CD4-positive, alpha-beta memory T cell (primary cell): ENCODE measurements around the gene UQCRHL. TPM values are rescaled to one million over a fixed set of nuclear protein-coding genes. Genes with fewer than 3 reads are reported as not detected.

Source experiments
- CTCF ChIA-PET: fragments of 350-600 bp; sonication (Branson Sonifier 250); formaldehyde crosslinking; loops from one replicate; lab custom pipeline; 2021; ENCODE audit warnings: inconsistent platforms; ENCODE audit not compliant: partially characterized antibody; lab: Charles Lee
- POLR2A ChIA-PET: fragments of 350-600 bp; sonication (Branson Sonifier 250); formaldehyde crosslinking; loops from one replicate; lab custom pipeline; 2021; ENCODE audit not compliant: partially characterized antibody; lab: Charles Lee
- DNase-seq, 5 donors: peaks; one replicate each; pipeline versions ENCODE4 v3.0.0 to v3.0.0-alpha.2; 2020 to 2022; ENCODE audit warnings: mixed read lengths in 1 of 5
- H3K27ac ChIP-seq: one replicate; pipeline ENCODE4 v1.7.0; 2013; ENCODE audit warnings: low read depth, low read length
- H3K27me3 ChIP-seq: 2 replicates; pipeline ENCODE4 v1.7.0; 2013; ENCODE audit warnings: mild to moderate bottlenecking, low read length, moderate library complexity; ENCODE audit not compliant: insufficient read depth
- H3K36me3 ChIP-seq: 2 replicates; pipeline ENCODE4 v1.7.0; 2013; ENCODE audit warnings: mild to moderate bottlenecking, low read length, moderate library complexity; ENCODE audit not compliant: insufficient read depth
- H3K4me1 ChIP-seq: 2 replicates; pipeline ENCODE4 v1.7.0; 2013; ENCODE audit warnings: mild to moderate bottlenecking, low read length, moderate library complexity; ENCODE audit not compliant: insufficient read depth
- H3K4me3 ChIP-seq, 2 donors: one replicate each; pipeline ENCODE4 v1.7.0; 2013; ENCODE audit warnings: low read length in 2 of 2, mild to moderate bottlenecking in 1 of 2
- H3K9me3 ChIP-seq, 2 donors: one replicate each; pipeline ENCODE4 v1.7.0; 2013; ENCODE audit warnings: low read length in 2 of 2, control low read depth in 1 of 2; ENCODE audit not compliant: control insufficient read depth in 1 of 2
- H3K27ac Mint-ChIP-seq, 7 donors: one replicate each; pipeline ENCODE4 v1.8.0; 2020 to 2021; ENCODE audit warnings: mixed read lengths in 7 of 7, mild to moderate bottlenecking in 6 of 7, inconsistent platforms in 3 of 7, moderate library complexity in 3 of 7
- H3K27me3 Mint-ChIP-seq, 2 donors: one replicate each; pipeline ENCODE4 v1.8.0; 2020 to 2021; ENCODE audit warnings: mixed read lengths in 2 of 2
- H3K36me3 Mint-ChIP-seq, 2 donors: one replicate each; pipeline ENCODE4 v1.8.0; 2020 to 2021; ENCODE audit warnings: mixed read lengths in 2 of 2, inconsistent platforms in 1 of 2, mild to moderate bottlenecking in 1 of 2
- H3K4me1 Mint-ChIP-seq, 4 donors: one replicate each; pipeline ENCODE4 v1.8.0; 2020 to 2021; ENCODE audit warnings: mixed read lengths in 4 of 4, mild to moderate bottlenecking in 1 of 4
- H3K4me3 Mint-ChIP-seq, 8 donors: one replicate each; pipeline ENCODE4 v1.8.0; 2020 to 2021; ENCODE audit warnings: mixed read lengths in 8 of 8, mild to moderate bottlenecking in 7 of 8, moderate library complexity in 6 of 8, inconsistent platforms in 3 of 8
- H3K9me3 Mint-ChIP-seq, 8 donors: one replicate each; pipeline ENCODE4 v1.8.0; 2020 to 2021; ENCODE audit warnings: mixed read lengths in 8 of 8, mild to moderate bottlenecking in 5 of 8, inconsistent platforms in 3 of 8, moderate library complexity in 1 of 8
- intact Hi-C: fragments of 100-400 bp; cut with micrococcal nuclease; formaldehyde crosslinking; loops from one replicate; pipeline ENCODE4 v1.15.1; 2023
- polyA plus RNA-seq, 2 donors: library from polyadenylated mRNA; unstranded; fragments of 300-500 nt; fragmentation: Illumina TruSeq; gene quantifications; one replicate each; pipeline ENCODE4 v1.2.3, GENCODE V29; 2021
- total RNA-seq, 2 experiments: library from RNA; stranded (reverse); gene quantifications; one replicate each; pipeline ENCODE4 v1.2.3, GENCODE V29; 2021

UQCRHL gene
- total and polyA plus RNA-seq, 4 experiments from 2014 or later: 0.26 to 1.7 (median 1.1) TPM

GRCh38 chr1:15777909-15778707 is 29.3 kb downstream of the UQCRHL start:
- ChIA-PET POLR2A (no interaction called here), CTCF (interaction anchor here (0.8 kb wide), 1 partner anchor 14 kb away, joined by 4 read pairs; no protein-coding TSS in a partner anchor)
- Histone ChIP-seq H3K36me3 (no peaks in the 10 kb centered on the region), H3K9me3 (no peaks in the 10 kb centered on the region), H3K27ac (no peak overlapping the region), H3K4me1 (no peaks in the 10 kb centered on the region), H3K27me3 (no peaks in the 10 kb centered on the region), H3K4me3 (no peak overlapping the region)
- Mint-ChIP-seq H3K36me3 (no peaks in the 10 kb centered on the region), H3K27me3 (no peaks in the 10 kb centered on the region), H3K4me3 (no peak overlapping the region), H3K4me1 (no peaks in the 10 kb centered on the region), H3K9me3 (no peaks in the 10 kb centered on the region), H3K27ac (no peak overlapping the region)
- DNase-seq: no peak
- intact Hi-C loops: no loop called here

DNA sequence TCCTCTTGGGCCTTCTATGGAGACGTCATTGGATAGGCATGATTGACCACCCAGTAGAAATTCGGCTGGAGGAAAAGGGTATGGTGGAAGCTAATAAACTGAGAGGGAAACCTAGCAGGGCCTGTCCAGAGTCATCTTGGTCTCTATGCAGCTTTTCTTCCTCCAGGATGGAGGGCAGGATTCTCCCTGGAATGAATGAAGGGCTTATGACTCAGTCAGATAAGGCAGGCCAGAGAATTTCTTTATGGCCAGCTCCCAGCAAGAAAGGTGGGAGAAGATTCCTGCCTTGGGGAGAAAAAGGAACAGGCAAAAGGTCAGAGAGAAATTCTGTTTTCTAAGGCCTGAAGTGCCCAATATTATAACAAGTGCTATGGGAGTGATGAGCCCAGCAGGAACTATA is 31.7 kb downstream of the UQCRHL start:
- no peaks in the 10 kb centered on the region for H3K4me1 Mint-ChIP-seq
- no peak overlapping the region for H3K27ac Mint-ChIP-seq
- Histone ChIP-seq H3K4me3 (no peak overlapping the region), H3K27me3 (no peaks in the 10 kb centered on the region), H3K36me3 (no peaks in the 10 kb centered on the region), H3K27ac (no peak overlapping the region), H3K9me3 (no peaks in the 10 kb centered on the region), H3K4me1 (no peaks in the 10 kb centered on the region)
- peaks cover 8 to 9% of the 10 kb centered on the region in 2 donors for H3K27me3 Mint-ChIP-seq
- H3K9me3 Mint-ChIP-seq: no peaks in the 10 kb centered on the region
- H3K36me3 Mint-ChIP-seq: no peaks in the 10 kb centered on the region
- H3K4me3 Mint-ChIP-seq: no peak overlapping the region
- POLR2A ChIA-PET: no interaction called here
- no peak for DNase-seq
- CTCF ChIA-PET: no interaction called here
- intact Hi-C loops: no loop called here

GRCh38 chr1:15771836-15772515 is 35.5 kb downstream of the UQCRHL start:
- Mint-ChIP-seq H3K36me3 (no peaks in the 10 kb centered on the region), H3K27me3 (peaks cover 8 to 11% of the 10 kb centered on the region in 2 donors), H3K27ac (peak overlapping the region in 1 of 7 donors; percentile 10), H3K4me3 (peak overlapping the region in 1 of 8 donors; percentile 26), H3K9me3 (no peaks in the 10 kb centered on the region), H3K4me1 (no peaks in the 10 kb centered on the region)
- CTCF ChIA-PET: interaction anchor here (1.1 kb wide), 1 partner anchor 19 kb away, joined by 3 read pairs; no protein-coding TSS in a partner anchor
- POLR2A ChIA-PET: no interaction called here
- H3K36me3 ChIP-seq: no peaks in the 10 kb centered on the region
- no peaks in the 10 kb centered on the region for H3K4me1 ChIP-seq
- H3K9me3 ChIP-seq: no peaks in the 10 kb centered on the region
- no peak overlapping the region for H3K27ac ChIP-seq
- H3K27me3 ChIP-seq: no peaks in the 10 kb centered on the region
- DNase-seq: no peak
- H3K4me3 ChIP-seq: no peak overlapping the region
- intact Hi-C loops: no loop called here

DNA sequence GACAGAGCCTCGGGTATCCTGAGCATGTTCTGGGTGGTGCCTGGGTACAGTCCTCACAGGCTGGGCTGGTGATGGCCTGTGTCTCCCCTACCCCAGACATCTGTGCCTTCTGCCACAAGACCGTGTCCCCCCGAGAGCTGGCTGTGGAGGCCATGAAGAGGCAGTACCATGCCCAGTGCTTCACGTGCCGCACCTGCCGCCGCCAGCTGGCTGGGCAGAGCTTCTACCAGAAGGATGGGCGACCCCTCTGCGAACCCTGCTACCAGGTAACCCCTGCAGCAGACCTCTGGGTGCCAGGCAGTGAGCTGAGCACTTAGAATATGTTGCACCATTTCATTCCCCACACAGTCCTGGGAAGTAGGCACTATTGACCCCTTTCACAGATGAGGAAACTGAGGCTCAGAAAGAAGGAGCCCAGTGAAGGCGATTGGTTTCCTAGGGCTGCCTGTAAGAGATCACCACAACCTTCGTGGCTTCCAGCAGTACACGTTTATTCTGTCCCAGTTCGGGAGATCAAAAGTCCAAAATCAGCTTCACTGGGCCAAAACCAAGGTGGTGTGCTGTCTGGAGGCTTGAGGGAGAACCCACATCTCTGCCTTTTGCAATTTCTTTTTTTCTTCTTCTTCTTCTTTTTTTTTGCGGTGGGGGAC is 37.0 kb downstream of the UQCRHL start:
- intact Hi-C loops: no loop called here
- no peak for DNase-seq
- Histone ChIP-seq H3K9me3 (no peaks in the 10 kb centered on the region), H3K27me3 (no peaks in the 10 kb centered on the region), H3K36me3 (no peaks in the 10 kb centered on the region), H3K4me3 (no peak overlapping the region), H3K4me1 (no peaks in the 10 kb centered on the region), H3K27ac (no peak overlapping the region)
- no peak overlapping the region for H3K4me3 Mint-ChIP-seq
- peaks cover 8 to 11% of the 10 kb centered on the region in 2 donors for H3K27me3 Mint-ChIP-seq
- ChIA-PET CTCF (no interaction called here), POLR2A (no interaction called here)
- H3K27ac Mint-ChIP-seq: no peak overlapping the region
- no peaks in the 10 kb centered on the region for H3K9me3 Mint-ChIP-seq
- H3K36me3 Mint-ChIP-seq: no peaks in the 10 kb centered on the region
- H3K4me1 Mint-ChIP-seq: no peaks in the 10 kb centered on the region

- H3K4me1 Mint-ChIP-seq: no peaks in the 10 kb centered on the region
- no peaks in the 10 kb centered on the region for H3K36me3 ChIP-seq
- no peaks in the 10 kb centered on the region for H3K36me3 Mint-ChIP-seq
- no peaks in the 10 kb centered on the region for H3K27me3 ChIP-seq
- no peak overlapping the region for H3K27ac ChIP-seq
- no peak overlapping the region for H3K4me3 Mint-ChIP-seq
- no peak overlapping the region for H3K27ac Mint-ChIP-seq
- no peak overlapping the region for H3K4me3 ChIP-seq
- intact Hi-C loops: no loop called here
- DNase-seq: no peak
- H3K4me1 ChIP-seq: no peaks in the 10 kb centered on the region
- H3K9me3 ChIP-seq: no peaks in the 10 kb centered on the region
- H3K27me3 Mint-ChIP-seq: peaks cover 8 to 18% of the 10 kb centered on the region in 2 donors
- ChIA-PET POLR2A (no interaction called here), CTCF (interaction anchor here (1.2 kb wide), 1 partner anchor 27 kb away, joined by 3 read pairs; no protein-coding TSS in a partner anchor)
- H3K9me3 Mint-ChIP-seq: no peaks in the 10 kb centered on the region
Measured at GRCh38 chr1:15768388-15768787, 39.1 kb downstream of the UQCRHL start.

GRCh38 chr1:15767941-15768340 is 39.5 kb downstream of the UQCRHL start:
- Mint-ChIP-seq H3K4me1 (no peaks in the 10 kb centered on the region), H3K27ac (no peak overlapping the region), H3K9me3 (no peaks in the 10 kb centered on the region), H3K27me3 (peaks cover 8 to 18% of the 10 kb centered on the region in 2 donors), H3K4me3 (no peak overlapping the region), H3K36me3 (no peaks in the 10 kb centered on the region)
- intact Hi-C loops: no loop called here
- ChIA-PET POLR2A (no interaction called here), CTCF (no interaction called here)
- H3K36me3 ChIP-seq: no peaks in the 10 kb centered on the region
- H3K4me1 ChIP-seq: no peaks in the 10 kb centered on the region
- H3K4me3 ChIP-seq: no peak overlapping the region
- DNase-seq: no peak
- no peaks in the 10 kb centered on the region for H3K27me3 ChIP-seq
- H3K9me3 ChIP-seq: no peaks in the 10 kb centered on the region
- no peak overlapping the region for H3K27ac ChIP-seq

GRCh38 chr1:15765495-15766194 is 41.8 kb downstream of the UQCRHL start:
- H3K27me3 ChIP-seq: no peaks in the 10 kb centered on the region
- ChIA-PET CTCF (no interaction called here), POLR2A (no interaction called here)
- no peaks in the 10 kb centered on the region for H3K36me3 ChIP-seq
- Mint-ChIP-seq H3K9me3 (no peaks in the 10 kb centered on the region), H3K4me1 (no peaks in the 10 kb centered on the region), H3K4me3 (no peak overlapping the region), H3K27ac (no peak overlapping the region), H3K36me3 (no peaks in the 10 kb centered on the region), H3K27me3 (peaks cover 5 to 17% of the 10 kb centered on the region in 2 donors)
- no peak for DNase-seq
- no peaks in the 10 kb centered on the region for H3K9me3 ChIP-seq
- no peak overlapping the region for H3K4me3 ChIP-seq
- no peak overlapping the region for H3K27ac ChIP-seq
- H3K4me1 ChIP-seq: no peaks in the 10 kb centered on the region
- intact Hi-C loops: no loop called here
